T-helper 1 cell (primary cell): Measurements from ENCODE around the gene FAM227B.
"Not testable (repeated sequence)": the region's sequence is repeated elsewhere in the genome, so short reads cannot be mapped to it uniquely, and the experiment has no call there.

Experiments used
- DNase-seq, 5 donors: peaks; one replicate each; pipeline ENCODE4 v3.0.0-alpha.2; 2012 to 2020

The FAM227B gene

GRCh38 chr15:49492830-49493229 is 127.8 kb downstream of the FAM227B start:
- no peak for DNase-seq

- no peak for DNase-seq
These were observed 128.5 kb downstream of the FAM227B start for GRCh38 chr15:49492151-49492550.

GRCh38 chr15:49490966-49491365 is 129.7 kb downstream of the FAM227B start:
- no peak for DNase-seq

GRCh38 chr15:49485401-49485800 is 135.2 kb downstream of the FAM227B start:
- not testable (repeated sequence) for DNase-seq

GRCh38 chr15:49478982-49479381 is 141.6 kb downstream of the FAM227B start:
- not testable (repeated sequence) for DNase-seq

GRCh38 chr15:49478021-49478420 is 142.6 kb downstream of the FAM227B start:
- not testable (repeated sequence) for DNase-seq

GRCh38 chr15:49473031-49473430 is 147.6 kb downstream of the FAM227B start:
- no peak for DNase-seq

- DNase-seq: no peak
These were observed 148.3 kb downstream of the FAM227B start for GRCh38 chr15:49472338-49472737.

- no peak for DNase-seq
These were observed 148.9 kb downstream of the FAM227B start for GRCh38 chr15:49471733-49472132.

GRCh38 chr15:49471248-49471647 is 149.4 kb downstream of the FAM227B start:
- peak in 1 of 5 donors; percentile 3 for DNase-seq

- DNase-seq: no peak
These were observed 152.2 kb downstream of the FAM227B start for GRCh38 chr15:49468481-49468839.

- DNase-seq: no peak
These were observed 152.7 kb downstream of the FAM227B start for GRCh38 chr15:49467746-49468480.

GRCh38 chr15:49466119-49466518 is 154.5 kb downstream of the FAM227B start:
- no peak for DNase-seq

- no peak for DNase-seq
These were observed 156.1 kb downstream of the FAM227B start for GRCh38 chr15:49464522-49464921.

- DNase-seq: no peak
These were observed 158.3 kb downstream of the FAM227B start for GRCh38 chr15:49462232-49462844.

- no peak for DNase-seq
These were observed 160.1 kb downstream of the FAM227B start for GRCh38 chr15:49460411-49460941.

- no peak for DNase-seq
These were observed 162.5 kb downstream of the FAM227B start for GRCh38 chr15:49458145-49458544.

GRCh38 chr15:49456166-49456565 is 164.5 kb downstream of the FAM227B start:
- no peak for DNase-seq

- DNase-seq: no peak
These were observed 168.0 kb downstream of the FAM227B start for GRCh38 chr15:49452595-49452994.

- DNase-seq: no peak
These were observed 178.8 kb downstream of the FAM227B start for GRCh38 chr15:49441816-49442215.

GRCh38 chr15:49441356-49441755 is 179.3 kb downstream of the FAM227B start:
- DNase-seq: no peak

- no peak for DNase-seq
These were observed 180.8 kb downstream of the FAM227B start for GRCh38 chr15:49439678-49440395.

- no peak for DNase-seq
These were observed 181.5 kb downstream of the FAM227B start for GRCh38 chr15:49438962-49439631.
